NCI-H187 (cell line): Measurements from ENCODE around the gene HNRNPUL1.
"Not testable (repeated sequence)": the region's sequence is repeated elsewhere in the genome, so short reads cannot be mapped to it uniquely, and the experiment has no call there.

Source experiments
- DNase-seq, 2 experiments: peaks; one replicate each; lab custom pipeline; 2025; lab: John Stamatoyannopoulos, UW

HNRNPUL1 gene

GRCh38 chr19:41263850-41264580, at the start of gene HNRNPUL1:
TSS of gene HNRNPUL1 (plus strand) at chr19:41264372. CDS start at chr19:41264504, 132 bp downstream.
- peak; percentile 100 for DNase-seq

- no peak for DNase-seq
These were observed 46.4 kb upstream of the HNRNPUL1 start for GRCh38 chr19:41217741-41218140.

GRCh38 chr19:41218249-41218614, 45.9 kb upstream of the HNRNPUL1 start:
- no peak for DNase-seq

GRCh38 chr19:41218615-41219507, 45.3 kb upstream of the HNRNPUL1 start, which contains the start of gene AXL:
TSS of gene AXL (plus strand) at chr19:41219223. CDS start at chr19:41219393, 170 bp downstream.
- DNase-seq = no peak

GRCh38 chr19:41219924-41220567, 44.1 kb upstream of the HNRNPUL1 start:
- DNase-seq = no peak

GRCh38 chr19:41220811-41221210, 43.4 kb upstream of the HNRNPUL1 start:
- DNase-seq = no peak

GRCh38 chr19:41221514-41222205, 42.5 kb upstream of the HNRNPUL1 start:
- DNase-seq = no peak

GRCh38 chr19:41222240-41222639, 41.9 kb upstream of the HNRNPUL1 start:
- no peak for DNase-seq

- no peak for DNase-seq
These were observed 40.5 kb upstream of the HNRNPUL1 start for GRCh38 chr19:41223431-41224234.

GRCh38 chr19:41224632-41225031, 39.5 kb upstream of the HNRNPUL1 start:
- no peak for DNase-seq

- no peak for DNase-seq
These were observed 38.7 kb upstream of the HNRNPUL1 start for GRCh38 chr19:41225238-41226052.

GRCh38 chr19:41226053-41226873, 37.9 kb upstream of the HNRNPUL1 start:
- no peak for DNase-seq

GRCh38 chr19:41226874-41227390, 37.2 kb upstream of the HNRNPUL1 start:
- DNase-seq = no peak

GRCh38 chr19:41228486-41228885, 35.7 kb upstream of the HNRNPUL1 start:
- no peak for DNase-seq

- DNase-seq = not testable (repeated sequence)
These were observed 34.8 kb upstream of the HNRNPUL1 start for GRCh38 chr19:41229338-41229737.

- no peak for DNase-seq
These were observed 33.9 kb upstream of the HNRNPUL1 start for GRCh38 chr19:41230067-41230857.

GRCh38 chr19:41232686-41233085, 31.5 kb upstream of the HNRNPUL1 start:
- no peak for DNase-seq

- DNase-seq = no peak
These were observed 30.4 kb upstream of the HNRNPUL1 start for GRCh38 chr19:41233748-41234240.
